OCI-LY1 (cell line): ENCODE measurements around the gene USP47.
A peak's percentile ranks its signal among the peaks of the same experiment; 100 is the strongest.

Source experiments
- EZH2 ChIP-seq: fragments of 200-600 bp; sonication (generic), shearing (Covaris generic); IDR thresholded peaks from 2 replicates; pipeline ENCODE4 v1.8.0; 2017; ENCODE audit warnings: borderline replicate concordance, mixed run types, mild to moderate bottlenecking, antibody characterized with exemption, low read length, moderate library complexity, mixed read lengths
- TF ChIP-seq, protein P1 (sequence below): fragments of 200-600 bp; sonication (generic), shearing (Covaris generic); IDR thresholded peaks from 2 replicates; pipeline ENCODE4 v1.5.1; 2017; ENCODE audit warnings: mild to moderate bottlenecking, antibody characterized with exemption, low read length, moderate library complexity, mixed read lengths

DNA sequence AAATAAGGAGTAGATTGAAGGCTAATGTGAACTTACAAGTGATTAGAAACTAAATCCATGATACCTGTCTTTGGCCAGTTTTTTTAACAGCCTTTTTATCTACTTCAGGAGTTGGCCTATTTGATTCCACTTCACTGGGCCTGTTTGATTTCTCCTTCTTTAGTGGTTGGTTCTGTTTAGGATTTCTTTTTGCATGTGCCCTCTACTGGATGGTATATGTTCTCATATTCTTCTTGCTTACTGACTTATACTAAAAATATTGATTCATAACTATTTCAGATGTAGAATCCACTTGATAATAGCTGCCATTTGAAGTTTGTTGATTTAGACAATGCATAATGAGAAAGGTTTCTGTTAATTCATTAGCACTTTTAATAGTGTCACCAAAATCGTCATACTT is 53.9 kb downstream of the USP47 start:
- TF ChIP-seq, protein P1, sequence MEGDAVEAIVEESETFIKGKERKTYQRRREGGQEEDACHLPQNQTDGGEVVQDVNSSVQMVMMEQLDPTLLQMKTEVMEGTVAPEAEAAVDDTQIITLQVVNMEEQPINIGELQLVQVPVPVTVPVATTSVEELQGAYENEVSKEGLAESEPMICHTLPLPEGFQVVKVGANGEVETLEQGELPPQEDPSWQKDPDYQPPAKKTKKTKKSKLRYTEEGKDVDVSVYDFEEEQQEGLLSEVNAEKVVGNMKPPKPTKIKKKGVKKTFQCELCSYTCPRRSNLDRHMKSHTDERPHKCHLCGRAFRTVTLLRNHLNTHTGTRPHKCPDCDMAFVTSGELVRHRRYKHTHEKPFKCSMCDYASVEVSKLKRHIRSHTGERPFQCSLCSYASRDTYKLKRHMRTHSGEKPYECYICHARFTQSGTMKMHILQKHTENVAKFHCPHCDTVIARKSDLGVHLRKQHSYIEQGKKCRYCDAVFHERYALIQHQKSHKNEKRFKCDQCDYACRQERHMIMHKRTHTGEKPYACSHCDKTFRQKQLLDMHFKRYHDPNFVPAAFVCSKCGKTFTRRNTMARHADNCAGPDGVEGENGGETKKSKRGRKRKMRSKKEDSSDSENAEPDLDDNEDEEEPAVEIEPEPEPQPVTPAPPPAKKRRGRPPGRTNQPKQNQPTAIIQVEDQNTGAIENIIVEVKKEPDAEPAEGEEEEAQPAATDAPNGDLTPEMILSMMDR = peak; percentile 21; the same call in 1 of the 2 replicates
- no peak for TF ChIP-seq EZH2
